K562 (cell line): ENCODE data around the gene NACC1. TPM values are rescaled to one million over a fixed set of nuclear protein-coding genes. Genes with fewer than 3 reads are reported as not detected.

Experiments used
- ATF4 ChIP-seq: fragments of 450-650 bp; formaldehyde crosslinking; IDR thresholded peaks from 2 replicates; pipeline ENCODE4 v1.4.0; 2022; ENCODE audit warnings: mild to moderate bottlenecking, moderate library complexity
- CHAMP1 ChIP-seq: fragments of 450-650 bp; IDR thresholded peaks from 2 replicates; pipeline ENCODE4 v1.6.1; 2016; ENCODE audit warnings: mild to moderate bottlenecking
- E2F3 ChIP-seq: fragments of 250-450 bp; sonication (Bioruptor Pico); IDR thresholded peaks from 2 replicates; pipeline ENCODE4 v1.4.0; 2020; ENCODE audit warnings: mild to moderate bottlenecking
- E4F1 ChIP-seq: fragments of 250-450 bp; sonication (Bioruptor Pico); IDR thresholded peaks from 2 replicates; pipeline ENCODE4 v1.5.0; 2021; ENCODE audit warnings: mild to moderate bottlenecking, borderline replicate concordance
- ESRRA ChIP-seq: fragments of 450-650 bp; IDR thresholded peaks from 2 replicates; pipeline ENCODE4 v1.6.1; 2014; ENCODE audit warnings: low read depth, mild to moderate bottlenecking, moderate library complexity, borderline replicate concordance
- HDAC6 ChIP-seq: IDR thresholded peaks from 2 replicates; pipeline ENCODE4 v1.6.1; 2012; ENCODE audit warnings: low read depth, mild to moderate bottlenecking, control low read depth, inconsistent platforms, low read length, moderate library complexity
- HLTF ChIP-seq: fragments of 450-650 bp; IDR thresholded peaks from 2 replicates; pipeline ENCODE4 v1.6.1; 2016
- JUND ChIP-seq, 2 experiments: IDR thresholded peaks; 2 replicates in 1 of 2; 3 replicates in 1 of 2; pipeline ENCODE4 v1.6.1; 2011; ENCODE audit warnings: borderline replicate concordance in 2 of 2, low read depth in 2 of 2, low read length in 2 of 2, improper control_type of control experiment in 1 of 2, missing biosample characterization in 1 of 2, missing genetic modification characterization in 1 of 2, missing genetic modification reagents in 1 of 2
- MAFK ChIP-seq: IDR thresholded peaks from 2 replicates; pipeline ENCODE4 v1.6.1; 2011; ENCODE audit warnings: low read length, improper control_type of control experiment
- MCM7 ChIP-seq, 2 experiments: fragments of 450-650 bp; IDR thresholded peaks; 2 replicates each; pipeline ENCODE4 v1.6.1; 2016 to 2018
- NCOA2 ChIP-seq, 2 experiments: fragments of 450-650 bp; IDR thresholded peaks; 2 replicates each; pipeline ENCODE4 v1.6.1; 2018; ENCODE audit warnings: mild to moderate bottlenecking in 2 of 2, moderate library complexity in 1 of 2; ENCODE audit not compliant: partially characterized antibody in 2 of 2
- POLR2AphosphoS5 ChIP-seq: IDR thresholded peaks from 2 replicates; pipeline ENCODE4 v1.6.1; 2011; ENCODE audit warnings: mild to moderate bottlenecking, low read depth, low read length, moderate library complexity; ENCODE audit not compliant: control insufficient read depth, insufficient read depth
- SIN3B ChIP-seq: fragments of 450-650 bp; IDR thresholded peaks from 2 replicates; pipeline ENCODE4 v1.6.1; 2017; ENCODE audit warnings: low read depth, mild to moderate bottlenecking, moderate library complexity
- SMAD3 ChIP-seq: fragments of 450-650 bp; formaldehyde crosslinking; conservative IDR thresholded peaks from 2 replicates; pipeline ENCODE4 v1.4.0; 2020; ENCODE audit warnings: mild to moderate bottlenecking
- SMAD4 ChIP-seq: fragments of 250-450 bp; sonication (Bioruptor Pico); conservative IDR thresholded peaks from 2 replicates; pipeline ENCODE4 v1.8.0; 2021; ENCODE audit warnings: inconsistent platforms, mild to moderate bottlenecking, moderate library complexity
- ZBTB5 ChIP-seq: fragments of 450-650 bp; IDR thresholded peaks from 2 replicates; pipeline ENCODE4 v1.6.1; 2017; ENCODE audit warnings: antibody characterized with exemption
- ZFP1 ChIP-seq: fragments of 450-650 bp; formaldehyde crosslinking; IDR thresholded peaks from 2 replicates; pipeline ENCODE4 v1.4.0; 2020; ENCODE audit warnings: mild to moderate bottlenecking, mixed read lengths
- ZKSCAN1 ChIP-seq: fragments of 150-350 bp; IDR thresholded peaks from 2 replicates; pipeline ENCODE4 v1.6.1; 2016; ENCODE audit warnings: low read depth, low read length
- ZNF174 ChIP-seq: fragments of 250-450 bp; sonication (Bioruptor Pico); IDR thresholded peaks from 2 replicates; pipeline ENCODE4 v1.4.0; 2020; ENCODE audit warnings: mild to moderate bottlenecking
- ZNF324 ChIP-seq: fragments of 250-450 bp; sonication (Bioruptor Pico); IDR thresholded peaks from 2 replicates; pipeline ENCODE4 v1.4.0; 2020; ENCODE audit warnings: mild to moderate bottlenecking
- ZNF444 ChIP-seq: fragments of 250-450 bp; sonication (Bioruptor Pico); IDR thresholded peaks from 2 replicates; pipeline ENCODE4 v1.4.0; 2020; ENCODE audit warnings: mild to moderate bottlenecking, moderate library complexity
- polyA plus RNA-seq, 8 experiments: library from polyadenylated mRNA; depleted of rRNA in 4 of 8; stranded (reverse) in 5 of 8; unstranded in 3 of 8; fragments of >200 nt; fragmentation: Nextera tagmentation in 2 of 8; fragmentation: Illumina TruSeq in 1 of 8; extraction: Ambion mirVana in 2 of 8; extraction: Trizol in 1 of 8; gene quantifications; 2 replicates each; pipeline versions ENCODE4 v1.2.1 to v1.2.3, GENCODE V29; 2011 to 2014; ENCODE audit warnings: inconsistent platforms in 1 of 8, missing spikeins in 1 of 8
- total RNA-seq, 7 experiments: library from RNA; depleted of rRNA in 6 of 7; stranded (reverse); fragments of >200 nt in 6 of 7; fragmentation: Illumina TruSeq in 2 of 7; extraction: Trizol in 2 of 7; gene quantifications; 2 replicates each; pipeline versions ENCODE4 v1.2.1 to v1.2.3, GENCODE V29; 2011 to 2021; ENCODE audit warnings: low replicate concordance in 1 of 7

Gene NACC1
- total and polyA plus RNA-seq, 9 of the 15 experiments (the other 6 are each of a cell fraction or from before 2014, with no cell fraction given) = 0.04 to 96.6 (median 25.8) TPM

GRCh38 chr19:13154241-13154778, 36.2 kb downstream of the NACC1 start (continued):
- TF ChIP-seq NCOA2 (IDR thresholded peaks at IDR 0.05; ENCODE audit: partially characterized antibody in 2 of 2) (no peak), ZNF174 (CRISPR knock-in tag) (no peak), SMAD3 (no peak), HLTF (0 out of 2 replicates have a peak, but pooled peaks have one; percentile 5), ESRRA (no peak), MCM7 (IDR thresholded peaks at IDR 0.05) (no peak), POLR2AphosphoS5 (peak; percentile 81), ZNF324 (CRISPR knock-in tag) (no peak), ZBTB5 (no peak), SMAD4 (CRISPR knock-in tag) (0 out of 2 replicates have a peak, but pooled peaks have one; percentile 41), ZKSCAN1 (no peak), JUND (IDR thresholded peaks at IDR 0.05; ENCODE audit: borderline replicate concordance, low read depth, low read length) (peak; percentile 82), JUND (tag; IDR thresholded peaks at IDR 0.05; ENCODE audit: borderline replicate concordance, low read depth, low read length) (peak; percentile 64; the same call in 1 of the 3 replicates), E4F1 (no peak), ZNF444 (CRISPR knock-in tag) (no peak), HDAC6 (no peak), E2F3 (0 out of 2 replicates have a peak, but pooled peaks have one; percentile 50), ATF4 (CRISPR knock-in tag) (peak; percentile 81), ZFP1 (no peak), SIN3B (no peak), CHAMP1 (no peak), MAFK (no peak)
